K562 (cell line): ENCODE results near the gene AGAP3. TPM values are rescaled to one million over a fixed set of nuclear protein-coding genes. Genes with fewer than 3 reads are reported as not detected.

Experiments
- ARHGAP35 ChIP-seq: fragments of 450-650 bp; IDR thresholded peaks from 2 replicates; pipeline ENCODE4 v1.6.1; 2018; ENCODE audit not compliant: partially characterized antibody
- BCLAF1 ChIP-seq, 2 experiments: fragments of 450-650 bp in 1 of 2; IDR thresholded peaks; 2 replicates each; pipeline ENCODE4 v1.6.1; 2011 to 2017; ENCODE audit warnings: low read depth in 2 of 2, antibody characterized with exemption in 1 of 2, borderline replicate concordance in 1 of 2, low read length in 1 of 2, mild to moderate bottlenecking in 1 of 2, mixed read lengths in 1 of 2; ENCODE audit not compliant: control insufficient read depth in 1 of 2
- BCOR ChIP-seq: fragments of 450-650 bp; IDR thresholded peaks from 2 replicates; pipeline ENCODE4 v1.6.1; 2016
- BRF1 ChIP-seq: IDR thresholded peaks from 3 replicates; pipeline ENCODE4 v1.6.1; 2011; ENCODE audit warnings: borderline replicate concordance, mild to moderate bottlenecking; ENCODE audit not compliant: insufficient read length; ENCODE audit errors: extremely low read depth
- CTCF ChIP-seq, 3 experiments: IDR thresholded peaks in 2 of 3; conservative IDR thresholded peaks in 1 of 3; 2 replicates each; pipeline ENCODE4 v1.5.1; 2011 to 2012; ENCODE audit warnings: low read length in 3 of 3, mild to moderate bottlenecking in 3 of 3, control low read depth in 2 of 3, improper control_type of control experiment in 1 of 3, inconsistent platforms in 1 of 3, low read depth in 1 of 3, mixed read lengths in 1 of 3, moderate library complexity in 1 of 3; ENCODE audit not compliant: insufficient read depth in 2 of 3
- MGA ChIP-seq: fragments of 450-650 bp; IDR thresholded peaks from 2 replicates; pipeline ENCODE4 v1.6.1; 2016; ENCODE audit warnings: mild to moderate bottlenecking, moderate library complexity
- polyA plus RNA-seq, 8 experiments: library from polyadenylated mRNA; depleted of rRNA in 4 of 8; stranded (reverse) in 5 of 8; unstranded in 3 of 8; fragments of >200 nt; fragmentation: Nextera tagmentation in 2 of 8; fragmentation: Illumina TruSeq in 1 of 8; extraction: Ambion mirVana in 2 of 8; extraction: Trizol in 1 of 8; gene quantifications; 2 replicates each; pipeline versions ENCODE4 v1.2.1 to v1.2.3, GENCODE V29; 2011 to 2014; ENCODE audit warnings: inconsistent platforms in 1 of 8, missing spikeins in 1 of 8
- total RNA-seq, 7 experiments: library from RNA; depleted of rRNA in 6 of 7; stranded (reverse); fragments of >200 nt in 6 of 7; fragmentation: Illumina TruSeq in 2 of 7; extraction: Trizol in 2 of 7; gene quantifications; 2 replicates each; pipeline versions ENCODE4 v1.2.1 to v1.2.3, GENCODE V29; 2011 to 2021; ENCODE audit warnings: low replicate concordance in 1 of 7

AGAP3 gene
- total and polyA plus RNA-seq, 9 of the 15 experiments (the other 6 are each of a cell fraction or from before 2014, with no cell fraction given), result 3.4 to 208 (median 62.2) TPM

- TF ChIP-seq MGA (no peak), CTCF (IDR thresholded peaks at IDR 0.05 in 2 of 3, conservative IDR thresholded peaks at IDR 0.05 in 1 of 3; ENCODE audit: insufficient read depth in 2 of 3, low read depth in 1 of 3, low read length in 3 of 3) (no peak), BCOR (no peak), BCLAF1 (IDR thresholded peaks at IDR 0.05; ENCODE audit: borderline replicate concordance in 1 of 2, control insufficient read depth in 1 of 2, low read depth in 2 of 2, low read length in 1 of 2) (0 out of 4 replicates have a peak, but pooled peaks of 1 of the 2 experiments have one; percentile 40), ARHGAP35 (no peak), BRF1 (no peak)
Measured at GRCh38 chr7:151057989-151058780, 28.1 kb upstream of the AGAP3 start (continued).
